HCT116 (cell line): ENCODE data around the gene TEDDM1.

Source experiments
- EZH2phosphoT487 ChIP-seq: fragments of 200-600 bp; IDR thresholded peaks from 2 replicates; pipeline ENCODE4 v1.6.1; 2018; ENCODE audit warnings: antibody characterized with exemption, borderline replicate concordance
- POLR2A ChIP-seq: IDR thresholded peaks from 2 replicates; pipeline ENCODE4 v1.7.0; 2011; ENCODE audit warnings: borderline replicate concordance; ENCODE audit not compliant: insufficient read depth, insufficient read length; ENCODE audit errors: extremely low read depth
- TF ChIP-seq, protein P1 (sequence below): IDR thresholded peaks from 2 replicates; pipeline ENCODE4 v1.6.1; 2012
- TF ChIP-seq, protein P2 (sequence below), 3 experiments: fragments of 200-600 bp in 1 of 3; sonication (generic) in 1 of 3; IDR thresholded peaks in 2 of 3; conservative IDR thresholded peaks in 1 of 3; 2 replicates each; pipeline ENCODE4 v1.5.1; 2012 to 2017; ENCODE audit warnings: low read depth in 2 of 3, low read length in 2 of 3, antibody characterized with exemption in 1 of 3, borderline replicate concordance in 1 of 3, control low read depth in 1 of 3, mild to moderate bottlenecking in 1 of 3, mixed read lengths in 1 of 3, mixed run types in 1 of 3, moderate library complexity in 1 of 3; ENCODE audit not compliant: insufficient read depth in 1 of 3

DNA sequence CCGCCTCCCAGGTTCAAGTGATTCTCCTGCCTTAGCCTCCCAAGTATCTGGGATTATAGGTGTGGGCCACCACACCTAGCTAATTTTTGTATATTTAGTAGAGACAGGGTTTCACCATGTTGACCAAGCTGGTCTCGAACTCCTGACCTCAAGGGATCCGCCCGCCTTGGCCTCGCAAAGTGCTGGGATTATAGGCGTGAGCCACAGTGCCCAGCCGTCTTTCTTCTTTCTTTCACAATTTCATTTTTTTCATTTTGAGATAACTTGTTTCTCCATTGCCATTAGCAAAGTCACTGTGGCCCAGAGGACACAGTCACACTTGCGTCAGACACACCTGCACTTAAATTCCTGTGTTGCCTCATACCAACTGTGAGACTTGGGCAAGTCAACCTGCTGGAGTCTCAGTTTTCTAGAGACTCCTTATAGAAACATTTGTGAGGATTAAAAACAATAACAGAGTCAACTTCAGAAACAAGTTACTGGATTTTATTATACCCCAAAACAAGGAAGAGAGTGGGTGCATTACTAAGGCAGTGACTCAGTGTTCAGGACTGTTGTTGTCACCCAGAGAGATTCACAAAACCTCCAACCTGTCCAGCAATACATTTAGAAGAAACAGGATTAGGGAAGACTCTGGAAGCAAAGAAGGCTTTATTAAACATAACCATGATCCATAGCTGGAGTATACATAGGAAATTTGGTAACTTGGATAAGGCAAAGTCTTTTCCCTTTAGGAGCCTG is 2.6 kb downstream of the TEDDM1 start:
- TF ChIP-seq, protein P1, sequence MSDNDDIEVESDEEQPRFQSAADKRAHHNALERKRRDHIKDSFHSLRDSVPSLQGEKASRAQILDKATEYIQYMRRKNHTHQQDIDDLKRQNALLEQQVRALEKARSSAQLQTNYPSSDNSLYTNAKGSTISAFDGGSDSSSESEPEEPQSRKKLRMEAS, result no peak
- TF ChIP-seq, protein P2, sequence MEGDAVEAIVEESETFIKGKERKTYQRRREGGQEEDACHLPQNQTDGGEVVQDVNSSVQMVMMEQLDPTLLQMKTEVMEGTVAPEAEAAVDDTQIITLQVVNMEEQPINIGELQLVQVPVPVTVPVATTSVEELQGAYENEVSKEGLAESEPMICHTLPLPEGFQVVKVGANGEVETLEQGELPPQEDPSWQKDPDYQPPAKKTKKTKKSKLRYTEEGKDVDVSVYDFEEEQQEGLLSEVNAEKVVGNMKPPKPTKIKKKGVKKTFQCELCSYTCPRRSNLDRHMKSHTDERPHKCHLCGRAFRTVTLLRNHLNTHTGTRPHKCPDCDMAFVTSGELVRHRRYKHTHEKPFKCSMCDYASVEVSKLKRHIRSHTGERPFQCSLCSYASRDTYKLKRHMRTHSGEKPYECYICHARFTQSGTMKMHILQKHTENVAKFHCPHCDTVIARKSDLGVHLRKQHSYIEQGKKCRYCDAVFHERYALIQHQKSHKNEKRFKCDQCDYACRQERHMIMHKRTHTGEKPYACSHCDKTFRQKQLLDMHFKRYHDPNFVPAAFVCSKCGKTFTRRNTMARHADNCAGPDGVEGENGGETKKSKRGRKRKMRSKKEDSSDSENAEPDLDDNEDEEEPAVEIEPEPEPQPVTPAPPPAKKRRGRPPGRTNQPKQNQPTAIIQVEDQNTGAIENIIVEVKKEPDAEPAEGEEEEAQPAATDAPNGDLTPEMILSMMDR (IDR thresholded peaks at IDR 0.05 in 2 of 3, conservative IDR thresholded peaks at IDR 0.05 in 1 of 3; ENCODE audit: borderline replicate concordance in 1 of 3, insufficient read depth in 1 of 3, low read depth in 2 of 3, low read length in 2 of 3), result no peak
- no peak for TF ChIP-seq POLR2A
- no peak for TF ChIP-seq EZH2phosphoT487
